CD4-positive, alpha-beta T cell treated with Interleukin-4 for 4 hours (primary cell): ENCODE measurements around the gene ALDH3B1.

Source experiments
- DNase-seq: peaks from one replicate; pipeline ENCODE4 v3.0.0-alpha.2; 2020

Gene ALDH3B1

GRCh38 chr11:68047437-68048290 is 37.5 kb downstream of the ALDH3B1 start:
- no peak for DNase-seq

- no peak for DNase-seq
Observed at GRCh38 chr11:68048681-68049508, 38.8 kb downstream of the ALDH3B1 start.

GRCh38 chr11:68049509-68050370 is 39.6 kb downstream of the ALDH3B1 start:
- DNase-seq = no peak

- DNase-seq = no peak
Observed at GRCh38 chr11:68050371-68050841, 40.3 kb downstream of the ALDH3B1 start.

- DNase-seq = no peak
Observed at GRCh38 chr11:68051191-68052136, 41.3 kb downstream of the ALDH3B1 start.

GRCh38 chr11:68052137-68052873 is 42.2 kb downstream of the ALDH3B1 start:
- DNase-seq = no peak

GRCh38 chr11:68053117-68053516 is 43.0 kb downstream of the ALDH3B1 start:
- DNase-seq = no peak

GRCh38 chr11:68053981-68054812 is 44.1 kb downstream of the ALDH3B1 start:
- no peak for DNase-seq

GRCh38 chr11:68056317-68057285 is 46.5 kb downstream of the ALDH3B1 start:
- no peak for DNase-seq

GRCh38 chr11:68057807-68058206 is 47.7 kb downstream of the ALDH3B1 start:
- no peak for DNase-seq

- no peak for DNase-seq
Observed at GRCh38 chr11:68061508-68061907, 51.4 kb downstream of the ALDH3B1 start.

GRCh38 chr11:68064926-68065325 is 54.8 kb downstream of the ALDH3B1 start:
- no peak for DNase-seq

GRCh38 chr11:68065841-68066240 is 55.7 kb downstream of the ALDH3B1 start:
- no peak for DNase-seq

- DNase-seq = no peak
Observed at GRCh38 chr11:68066742-68067141, 56.6 kb downstream of the ALDH3B1 start.

- DNase-seq = no peak
Observed at GRCh38 chr11:68067991-68068390, 57.9 kb downstream of the ALDH3B1 start.

- DNase-seq = no peak
Observed at GRCh38 chr11:68071281-68072048, 61.3 kb downstream of the ALDH3B1 start.

- no peak for DNase-seq
Observed at GRCh38 chr11:68074584-68075352, 64.6 kb downstream of the ALDH3B1 start.
